ENCODE data around the gene ARPC1A.
"Not testable (repeated sequence)": the region's sequence is repeated elsewhere in the genome, so short reads cannot be mapped to it uniquely, and the experiment has no call there.

The ARPC1A gene

GRCh38 chr7:99308461-99309074 lies 17.1 kb upstream of the ARPC1A start:
- no peak overlapping the region for H3K4me3 ChIP-seq (ENCODE audit: low read length)

GRCh38 chr7:99309111-99309510 lies 16.6 kb upstream of the ARPC1A start:
- H3K36me3 ChIP-seq (ENCODE audit: insufficient read depth, low read length) = no peaks in the 10 kb centered on the region
- H3K9me3 ChIP-seq (ENCODE audit: low read length) = peaks cover 3% of the 10 kb centered on the region
- H3K27me3 ChIP-seq (ENCODE audit: insufficient read depth, low read length) = no peaks in the 10 kb centered on the region
- H3K4me3 ChIP-seq (ENCODE audit: low read length) = no peak overlapping the region
- H3K4me1 ChIP-seq (ENCODE audit: insufficient read depth, low read length) = no peaks in the 10 kb centered on the region
- no peak overlapping the region for H2AFZ ChIP-seq (ENCODE audit: low read depth, low read length)

More at GRCh38 chr7:99308461-99309074, 17.1 kb upstream of the ARPC1A start:
- Histone ChIP-seq H3K27me3 (ENCODE audit: insufficient read depth, low read length) (no peaks in the 10 kb centered on the region), H2AFZ (ENCODE audit: low read depth, low read length) (no peak overlapping the region), H3K4me1 (ENCODE audit: insufficient read depth, low read length) (no peaks in the 10 kb centered on the region), H3K9me3 (ENCODE audit: low read length) (peaks cover 3% of the 10 kb centered on the region), H3K36me3 (ENCODE audit: insufficient read depth, low read length) (no peaks in the 10 kb centered on the region)

GRCh38 chr7:99310004-99310403 lies 15.7 kb upstream of the ARPC1A start:
- peaks cover 3% of the 10 kb centered on the region for H3K9me3 ChIP-seq (ENCODE audit: low read length)
- no peaks in the 10 kb centered on the region for H3K27me3 ChIP-seq (ENCODE audit: insufficient read depth, low read length)
- no peaks in the 10 kb centered on the region for H3K36me3 ChIP-seq (ENCODE audit: insufficient read depth, low read length)
- H3K4me1 ChIP-seq (ENCODE audit: insufficient read depth, low read length) = no peaks in the 10 kb centered on the region
- H2AFZ ChIP-seq (ENCODE audit: low read depth, low read length) = no peak overlapping the region
- H3K4me3 ChIP-seq (ENCODE audit: low read length) = no peak overlapping the region

- Histone ChIP-seq H3K9me3 (ENCODE audit: low read length) (peaks cover 3% of the 10 kb centered on the region), H3K4me1 (ENCODE audit: insufficient read depth, low read length) (no peaks in the 10 kb centered on the region), H3K27me3 (ENCODE audit: insufficient read depth, low read length) (no peaks in the 10 kb centered on the region), H3K36me3 (ENCODE audit: insufficient read depth, low read length) (no peaks in the 10 kb centered on the region), H3K4me3 (ENCODE audit: low read length) (no peak overlapping the region), H2AFZ (ENCODE audit: low read depth, low read length) (no peak overlapping the region)
Measured at GRCh38 chr7:99311702-99312101, 14.0 kb upstream of the ARPC1A start.

GRCh38 chr7:99312316-99313203 lies 13.1 kb upstream of the ARPC1A start:
- Histone ChIP-seq H2AFZ (ENCODE audit: low read depth, low read length) (no peak overlapping the region), H3K9me3 (ENCODE audit: low read length) (peaks cover 3% of the 10 kb centered on the region), H3K36me3 (ENCODE audit: insufficient read depth, low read length) (no peaks in the 10 kb centered on the region), H3K4me3 (ENCODE audit: low read length) (no peak overlapping the region), H3K4me1 (ENCODE audit: insufficient read depth, low read length) (no peaks in the 10 kb centered on the region), H3K27me3 (ENCODE audit: insufficient read depth, low read length) (no peaks in the 10 kb centered on the region)

- Histone ChIP-seq H2AFZ (ENCODE audit: low read depth, low read length) (no peak overlapping the region), H3K4me3 (ENCODE audit: low read length) (no peak overlapping the region), H3K27me3 (ENCODE audit: insufficient read depth, low read length) (no peaks in the 10 kb centered on the region), H3K9me3 (ENCODE audit: low read length) (peaks cover 3% of the 10 kb centered on the region), H3K36me3 (ENCODE audit: insufficient read depth, low read length) (no peaks in the 10 kb centered on the region), H3K4me1 (ENCODE audit: insufficient read depth, low read length) (no peaks in the 10 kb centered on the region)
Measured at GRCh38 chr7:99313204-99313573, 12.5 kb upstream of the ARPC1A start.

- no peak overlapping the region for H3K4me3 ChIP-seq (ENCODE audit: low read length)
- no peaks in the 10 kb centered on the region for H3K36me3 ChIP-seq (ENCODE audit: insufficient read depth, low read length)
- H3K4me1 ChIP-seq (ENCODE audit: insufficient read depth, low read length) = no peaks in the 10 kb centered on the region
- H2AFZ ChIP-seq (ENCODE audit: low read depth, low read length) = no peak overlapping the region
- H3K27me3 ChIP-seq (ENCODE audit: insufficient read depth, low read length) = no peaks in the 10 kb centered on the region
- H3K9me3 ChIP-seq (ENCODE audit: low read length) = peaks cover 2% of the 10 kb centered on the region
Measured at GRCh38 chr7:99314504-99314903, 11.2 kb upstream of the ARPC1A start.

- Histone ChIP-seq H3K9me3 (ENCODE audit: low read length) (no peaks in the 10 kb centered on the region), H3K4me3 (ENCODE audit: low read length) (no peak overlapping the region), H3K36me3 (ENCODE audit: insufficient read depth, low read length) (no peaks in the 10 kb centered on the region), H3K4me1 (ENCODE audit: insufficient read depth, low read length) (peaks cover 8% of the 10 kb centered on the region), H2AFZ (ENCODE audit: low read depth, low read length) (no peak overlapping the region), H3K27me3 (ENCODE audit: insufficient read depth, low read length) (no peaks in the 10 kb centered on the region)
Measured at GRCh38 chr7:99320371-99320770, 5.3 kb upstream of the ARPC1A start.

GRCh38 chr7:99322659-99323058 lies 3.0 kb upstream of the ARPC1A start:
- not testable (repeated sequence) for H3K36me3 ChIP-seq (ENCODE audit: insufficient read depth, low read length); H3K9me3 ChIP-seq (ENCODE audit: low read length); H3K4me3 ChIP-seq (ENCODE audit: low read length); H2AFZ ChIP-seq (ENCODE audit: low read depth, low read length); H3K27me3 ChIP-seq (ENCODE audit: insufficient read depth, low read length)
- peaks cover 14% of the 10 kb centered on the region for H3K4me1 ChIP-seq (ENCODE audit: insufficient read depth, low read length)

GRCh38 chr7:99324559-99324958 lies 1.1 kb upstream of the ARPC1A start:
- peak overlapping the region; percentile 92 for H3K4me3 ChIP-seq (ENCODE audit: low read length)
- H2AFZ ChIP-seq (ENCODE audit: low read depth, low read length) = no peak overlapping the region
- H3K9me3 ChIP-seq (ENCODE audit: low read length) = no peaks in the 10 kb centered on the region
- H3K36me3 ChIP-seq (ENCODE audit: insufficient read depth, low read length) = peaks cover 6% of the 10 kb centered on the region
- no peaks in the 10 kb centered on the region for H3K27me3 ChIP-seq (ENCODE audit: insufficient read depth, low read length)
- peaks cover 14% of the 10 kb centered on the region for H3K4me1 ChIP-seq (ENCODE audit: insufficient read depth, low read length)

GRCh38 chr7:99325001-99325493 lies 651 bp upstream of the ARPC1A start:
- peaks cover 6% of the 10 kb centered on the region for H3K36me3 ChIP-seq (ENCODE audit: insufficient read depth, low read length)
- no peaks in the 10 kb centered on the region for H3K9me3 ChIP-seq (ENCODE audit: low read length)
- no peaks in the 10 kb centered on the region for H3K27me3 ChIP-seq (ENCODE audit: insufficient read depth, low read length)
- peaks cover 14% of the 10 kb centered on the region for H3K4me1 ChIP-seq (ENCODE audit: insufficient read depth, low read length)
- H3K4me3 ChIP-seq (ENCODE audit: low read length) = peak overlapping the region; percentile 92
- peak overlapping the region; percentile 82 for H2AFZ ChIP-seq (ENCODE audit: low read depth, low read length)

- H3K9me3 ChIP-seq (ENCODE audit: low read length) = no peaks in the 10 kb centered on the region
- no peaks in the 10 kb centered on the region for H3K27me3 ChIP-seq (ENCODE audit: insufficient read depth, low read length)
- peaks cover 14% of the 10 kb centered on the region for H3K4me1 ChIP-seq (ENCODE audit: insufficient read depth, low read length)
- peak overlapping the region; percentile 92 for H3K4me3 ChIP-seq (ENCODE audit: low read length)
- peaks cover 8% of the 10 kb centered on the region for H3K36me3 ChIP-seq (ENCODE audit: insufficient read depth, low read length)
- peak overlapping the region; percentile 86 for H2AFZ ChIP-seq (ENCODE audit: low read depth, low read length)
Measured at GRCh38 chr7:99326408-99326782, 697 bp downstream of the ARPC1A start.

- H3K36me3 ChIP-seq (ENCODE audit: insufficient read depth, low read length) = peaks cover 27% of the 10 kb centered on the region
- not testable (repeated sequence) for H3K4me1 ChIP-seq (ENCODE audit: insufficient read depth, low read length); H3K4me3 ChIP-seq (ENCODE audit: low read length); H3K27me3 ChIP-seq (ENCODE audit: insufficient read depth, low read length); H3K9me3 ChIP-seq (ENCODE audit: low read length); H2AFZ ChIP-seq (ENCODE audit: low read depth, low read length)
Measured at GRCh38 chr7:99330314-99330961, 4.7 kb downstream of the ARPC1A start.
